H9 (cell line): ENCODE results near the gene CDKL1. TPM values are rescaled to one million over a fixed set of nuclear protein-coding genes. Genes with fewer than 3 reads are reported as not detected.

Experiments
- DNase-seq: peaks from one replicate; pipeline ENCODE4 v3.0.0-alpha.2; 2017
- H2AFZ ChIP-seq: one replicate; pipeline ENCODE4 v1.6.1; 2013; ENCODE audit warnings: mild to moderate bottlenecking, low read length, control low read depth, moderate library complexity
- H2AK5ac ChIP-seq: 2 replicates; pipeline ENCODE4 v1.6.1; 2013; ENCODE audit warnings: low read length, control low read depth, mixed read lengths; ENCODE audit not compliant: insufficient read length
- H2BK120ac ChIP-seq: one replicate; pipeline ENCODE4 v1.6.1; 2013; ENCODE audit warnings: low read depth, mild to moderate bottlenecking, low read length, control low read depth, inconsistent platforms; ENCODE audit not compliant: poor library complexity, severe bottlenecking
- H2BK12ac ChIP-seq: 2 replicates; pipeline ENCODE4 v1.6.1; 2013; ENCODE audit warnings: low read length, control low read depth, mixed read lengths, low read depth; ENCODE audit not compliant: insufficient read length
- H2BK15ac ChIP-seq: 2 replicates; pipeline ENCODE4 v1.6.1; 2013; ENCODE audit warnings: low read depth, low read length, control low read depth
- H2BK20ac ChIP-seq: one replicate; pipeline ENCODE4 v1.6.1; 2013; ENCODE audit warnings: low read depth, mild to moderate bottlenecking, low read length, control low read depth, inconsistent platforms; ENCODE audit not compliant: poor library complexity, severe bottlenecking
- H2BK5ac ChIP-seq: 2 replicates; pipeline ENCODE4 v1.6.1; 2013; ENCODE audit warnings: low read length, control low read depth, mixed read lengths; ENCODE audit not compliant: insufficient read length
- H3K14ac ChIP-seq: 2 replicates; pipeline ENCODE4 v1.6.1; 2013; ENCODE audit warnings: low read length, control low read depth; ENCODE audit not compliant: insufficient read depth
- H3K18ac ChIP-seq: 2 replicates; pipeline ENCODE4 v1.6.1; 2013; ENCODE audit warnings: low read depth, mild to moderate bottlenecking, mixed read lengths, low read length, control low read depth; ENCODE audit not compliant: insufficient read length
- H3K23ac ChIP-seq: 2 replicates; pipeline ENCODE4 v1.6.1; 2013; ENCODE audit warnings: low read length, control low read depth, mixed read lengths, low read depth; ENCODE audit not compliant: insufficient read length
- H3K23me2 ChIP-seq: 2 replicates; pipeline ENCODE4 v1.6.1; 2013; ENCODE audit warnings: low read depth, mild to moderate bottlenecking, mixed read lengths, low read length, control low read depth; ENCODE audit not compliant: insufficient read length, poor library complexity, severe bottlenecking
- H3K27ac ChIP-seq: 2 replicates; pipeline ENCODE4 v1.5.1; 2013; ENCODE audit warnings: low read length, control low read depth, mixed read lengths, low read depth; ENCODE audit not compliant: insufficient read length
- H3K27me3 ChIP-seq: 2 replicates; pipeline ENCODE4 v1.6.1; 2013; ENCODE audit warnings: low read length, control low read depth, inconsistent platforms; ENCODE audit not compliant: insufficient read depth
- H3K4ac ChIP-seq: 2 replicates; pipeline ENCODE4 v1.6.1; 2013; ENCODE audit warnings: low read depth, mild to moderate bottlenecking, control low read depth, inconsistent platforms, low read length, moderate library complexity
- H3K4me1 ChIP-seq: 2 replicates; pipeline ENCODE4 v1.6.1; 2013; ENCODE audit warnings: low read length, control low read depth, inconsistent platforms; ENCODE audit not compliant: insufficient read depth
- H3K4me2 ChIP-seq: 2 replicates; pipeline ENCODE4 v1.6.1; 2013; ENCODE audit warnings: low read length, control low read depth, mixed read lengths; ENCODE audit not compliant: insufficient read length, insufficient read depth
- H3K56ac ChIP-seq: 2 replicates; pipeline ENCODE4 v1.6.1; 2013; ENCODE audit warnings: low read depth, mild to moderate bottlenecking, mixed read lengths, low read length, control low read depth; ENCODE audit not compliant: insufficient read length
- H3K79me1 ChIP-seq: 2 replicates; pipeline ENCODE4 v1.6.1; 2013; ENCODE audit warnings: low read depth, mild to moderate bottlenecking, moderate library complexity, low read length, control low read depth, inconsistent platforms; ENCODE audit not compliant: insufficient read depth, poor library complexity, severe bottlenecking
- H3K79me2 ChIP-seq: 2 replicates; pipeline ENCODE4 v1.6.1; 2013; ENCODE audit warnings: low read length, control low read depth, inconsistent platforms; ENCODE audit not compliant: insufficient read depth
- H3K9ac ChIP-seq: 2 replicates; pipeline ENCODE4 v1.6.1; 2013; ENCODE audit warnings: low read length, control low read depth, mixed read lengths; ENCODE audit not compliant: insufficient read length; ENCODE audit errors: extremely low read depth
- H3K9me3 ChIP-seq: one replicate; pipeline ENCODE4 v1.6.1; 2013; ENCODE audit warnings: low read depth, low read length, inconsistent platforms; ENCODE audit not compliant: control insufficient read depth
- H3T11ph ChIP-seq: one replicate; pipeline ENCODE4 v1.6.1; 2013; ENCODE audit warnings: mild to moderate bottlenecking, low read length, control low read depth, inconsistent platforms
- H4K20me1 ChIP-seq: one replicate; pipeline ENCODE4 v1.6.1; 2013; ENCODE audit not compliant: control insufficient read depth, insufficient read length, insufficient read depth
- H4K5ac ChIP-seq: 2 replicates; pipeline ENCODE4 v1.6.1; 2013; ENCODE audit warnings: low read depth, mild to moderate bottlenecking, mixed read lengths, low read length, control low read depth; ENCODE audit not compliant: insufficient read length
- H4K8ac ChIP-seq: replicated peaks from 2 replicates; pipeline ENCODE4 v1.6.1; 2013; ENCODE audit warnings: low read length, control low read depth, mixed read lengths, low read depth; ENCODE audit not compliant: insufficient read length
- H4K91ac ChIP-seq: 2 replicates; pipeline ENCODE4 v1.6.1; 2013; ENCODE audit warnings: low read depth, mild to moderate bottlenecking, moderate library complexity, mixed read lengths, low read length, control low read depth; ENCODE audit not compliant: insufficient read length
- H3K27ac Mint-ChIP-seq, 3 experiments: 2 replicates in 2 of 3; 3 replicates in 1 of 3; pipeline ENCODE4 v1.8.0; 2020 to 2021; ENCODE audit warnings: mixed read lengths in 3 of 3, mild to moderate bottlenecking in 1 of 3, moderate library complexity in 1 of 3
- H3K27me3 Mint-ChIP-seq: 2 replicates; pipeline ENCODE4 v1.8.0; 2021; ENCODE audit warnings: low read depth, mild to moderate bottlenecking, moderate library complexity, mixed read lengths
- H3K36me3 Mint-ChIP-seq, 3 experiments: 2 replicates in 2 of 3; 3 replicates in 1 of 3; pipeline ENCODE4 v1.8.0; 2020 to 2021; ENCODE audit warnings: low read depth in 3 of 3, mixed read lengths in 3 of 3; ENCODE audit not compliant: insufficient read depth in 1 of 3
- H3K4me1 Mint-ChIP-seq, 2 experiments: 2 replicates each; pipeline ENCODE4 v1.8.0; 2020; ENCODE audit warnings: mixed read lengths in 2 of 2
- H3K4me3 Mint-ChIP-seq, 2 experiments: 2 replicates in 1 of 2; 3 replicates in 1 of 2; pipeline ENCODE4 v1.8.0; 2020 to 2021; ENCODE audit warnings: mild to moderate bottlenecking in 2 of 2, mixed read lengths in 2 of 2, moderate library complexity in 1 of 2
- H3K9me3 Mint-ChIP-seq, 2 experiments: 2 replicates in 1 of 2; 3 replicates in 1 of 2; pipeline ENCODE4 v1.8.0; 2020; ENCODE audit warnings: mild to moderate bottlenecking in 2 of 2, mixed read lengths in 2 of 2, moderate library complexity in 1 of 2
- WGBS: extraction: QIAGEN DNeasy Blood & Tissue Kit; methylation state at CpG from one replicate; pipeline ENCODE4 v1.1.7; 2013; ENCODE audit warnings: missing lambda C conversion rate, low lambda C conversion rate, mixed read lengths; ENCODE audit not compliant: insufficient read length; ENCODE audit errors: extremely low coverage; 5-methylcytosine and 5-hydroxymethylcytosine counted together
- total RNA-seq: library from RNA; stranded (reverse); gene quantifications from 2 replicates; pipeline ENCODE4 v1.2.1, GENCODE V29; 2021
- TF ChIP-seq, protein P1 (sequence below): fragments of 200-600 bp; sonication (generic); conservative IDR thresholded peaks from 3 replicates; pipeline ENCODE4 v1.8.0; 2021; ENCODE audit warnings: antibody characterized with exemption, mild to moderate bottlenecking

CDKL1 gene
- total RNA-seq, 1 experiment from 2014 or later: 0.72 TPM

DNA sequence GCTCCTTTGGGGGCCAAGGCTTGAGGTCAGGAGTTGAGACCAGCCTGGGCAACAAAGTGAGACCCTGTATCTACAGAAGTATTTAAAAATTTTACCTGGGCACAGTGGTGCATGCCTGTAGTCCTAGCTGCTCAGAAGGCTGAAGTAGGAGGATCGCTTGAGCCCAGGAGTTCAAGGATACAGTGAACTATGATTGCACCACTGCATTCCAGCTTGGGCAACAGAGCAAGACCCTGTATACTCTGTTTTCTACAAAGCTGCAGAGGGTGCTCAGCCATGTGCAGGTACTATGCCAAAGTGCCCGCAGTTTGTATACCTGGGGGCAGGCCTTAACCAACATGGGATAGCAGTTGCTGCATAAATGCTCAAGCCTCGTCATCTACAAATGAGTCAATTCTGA lies 26.8 kb upstream of the CDKL1 start:
- Histone ChIP-seq H3K27ac (no peak overlapping the region), H4K20me1 (no peaks in the 10 kb centered on the region), H3K9ac (no peak overlapping the region), H2BK120ac (no peak overlapping the region), H3K23ac (no peak overlapping the region), H2AK5ac (no peak overlapping the region), H3K56ac (no peak overlapping the region), H3K79me2 (no peaks in the 10 kb centered on the region), H3K4me1 (no peaks in the 10 kb centered on the region), H2BK15ac (no peak overlapping the region), H4K8ac (no peak overlapping the region), H3K27me3 (no peaks in the 10 kb centered on the region), H4K91ac (no peak overlapping the region), H3K18ac (no peak overlapping the region), H3K4me2 (no peak overlapping the region), H3K79me1 (no peaks in the 10 kb centered on the region), H2AFZ (no peak overlapping the region), H2BK5ac (no peak overlapping the region), H3K14ac (no peak overlapping the region), H2BK12ac (no peak overlapping the region), H3K4ac (no peak overlapping the region), H3K9me3 (no peaks in the 10 kb centered on the region), H3T11ph (no peak overlapping the region), H3K23me2 (no peaks in the 10 kb centered on the region), H4K5ac (no peak overlapping the region), H2BK20ac (no peak overlapping the region)
- Mint-ChIP-seq H3K4me3 (no peak overlapping the region), H3K9me3 (no peaks in the 10 kb centered on the region), H3K36me3 (peaks cover 2 to 44% (median 25%) of the 10 kb centered on the region in 3 experiments; a peak in 5 of 7 replicates), H3K27ac (no peak overlapping the region), H3K27me3 (no peaks in the 10 kb centered on the region), H3K4me1 (no peaks in the 10 kb centered on the region)
- DNase-seq: no peak
- TF ChIP-seq, protein P1, sequence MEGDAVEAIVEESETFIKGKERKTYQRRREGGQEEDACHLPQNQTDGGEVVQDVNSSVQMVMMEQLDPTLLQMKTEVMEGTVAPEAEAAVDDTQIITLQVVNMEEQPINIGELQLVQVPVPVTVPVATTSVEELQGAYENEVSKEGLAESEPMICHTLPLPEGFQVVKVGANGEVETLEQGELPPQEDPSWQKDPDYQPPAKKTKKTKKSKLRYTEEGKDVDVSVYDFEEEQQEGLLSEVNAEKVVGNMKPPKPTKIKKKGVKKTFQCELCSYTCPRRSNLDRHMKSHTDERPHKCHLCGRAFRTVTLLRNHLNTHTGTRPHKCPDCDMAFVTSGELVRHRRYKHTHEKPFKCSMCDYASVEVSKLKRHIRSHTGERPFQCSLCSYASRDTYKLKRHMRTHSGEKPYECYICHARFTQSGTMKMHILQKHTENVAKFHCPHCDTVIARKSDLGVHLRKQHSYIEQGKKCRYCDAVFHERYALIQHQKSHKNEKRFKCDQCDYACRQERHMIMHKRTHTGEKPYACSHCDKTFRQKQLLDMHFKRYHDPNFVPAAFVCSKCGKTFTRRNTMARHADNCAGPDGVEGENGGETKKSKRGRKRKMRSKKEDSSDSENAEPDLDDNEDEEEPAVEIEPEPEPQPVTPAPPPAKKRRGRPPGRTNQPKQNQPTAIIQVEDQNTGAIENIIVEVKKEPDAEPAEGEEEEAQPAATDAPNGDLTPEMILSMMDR: no peak
- WGBS: no CpG with 5 or more reads among the region's 3 CpGs
